IPS DF 19.7 (cell line): ENCODE measurements around the gene NSUN3.
"Not testable (repeated sequence)": the region's sequence is repeated elsewhere in the genome, so short reads cannot be mapped to it uniquely, and the experiment has no call there.

Experiments
- DNase-seq: peaks from one replicate; pipeline ENCODE4 v3.0.0-alpha.2; 2013; ENCODE audit warnings: low read depth, low spot score

Gene NSUN3

GRCh38 chr3:94062513-94063404, at the start of gene NSUN3, which contains the start of gene DHFR2:
NSUN3 (plus strand) TSS chr3:94063061; CDS start chr3:94063127, 66 bp downstream.
DHFR2 (minus strand) TSS chr3:94062916; CDS start chr3:94061511, 1,405 bp downstream.
- DNase-seq, result peak; percentile 98

DNA sequence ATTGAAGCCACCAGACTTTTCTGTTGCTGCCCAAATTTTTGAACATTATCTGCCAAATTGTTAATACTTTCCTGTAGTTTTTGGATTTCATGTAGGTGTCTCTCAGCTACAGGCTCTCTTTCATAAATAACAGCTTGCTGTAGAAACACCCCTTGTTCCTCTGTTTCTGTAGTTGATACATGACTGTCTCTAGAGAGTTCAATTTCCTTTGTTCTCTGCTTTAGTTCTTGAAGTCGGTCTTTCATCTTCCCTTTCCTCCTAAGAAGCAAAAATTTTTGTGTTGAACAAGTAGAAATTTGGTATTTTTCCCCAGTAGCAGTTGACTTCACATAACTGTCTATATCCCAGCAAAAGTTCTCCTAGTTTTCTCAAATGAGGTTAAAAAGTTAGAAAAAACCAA, 47.8 kb upstream of the NSUN3 start:
- no peak for DNase-seq

- no peak for DNase-seq
Observed at GRCh38 chr3:94019659-94020058, 43.2 kb upstream of the NSUN3 start.

- no peak for DNase-seq
Observed at GRCh38 chr3:94020293-94020692, 42.6 kb upstream of the NSUN3 start.

DNA sequence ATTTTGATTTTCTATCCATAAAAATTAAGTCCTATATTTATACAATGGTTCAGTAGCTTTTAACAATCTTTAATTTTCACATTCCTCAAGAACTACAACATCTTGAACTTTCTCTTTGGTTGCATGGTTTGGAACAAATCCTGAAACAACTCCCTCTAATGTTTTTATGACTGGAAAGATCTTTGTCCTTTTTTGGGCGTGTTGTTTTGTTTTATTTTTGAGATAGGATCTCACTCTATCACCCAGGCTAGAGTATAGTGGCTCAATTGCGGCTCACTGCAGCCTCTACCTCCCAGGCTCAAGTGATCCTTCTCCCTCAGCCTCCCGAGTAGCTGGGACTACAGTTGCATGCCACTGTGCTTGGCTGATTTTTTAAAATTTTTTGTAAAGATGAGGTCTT, 38.5 kb upstream of the NSUN3 start:
- no peak for DNase-seq

DNA sequence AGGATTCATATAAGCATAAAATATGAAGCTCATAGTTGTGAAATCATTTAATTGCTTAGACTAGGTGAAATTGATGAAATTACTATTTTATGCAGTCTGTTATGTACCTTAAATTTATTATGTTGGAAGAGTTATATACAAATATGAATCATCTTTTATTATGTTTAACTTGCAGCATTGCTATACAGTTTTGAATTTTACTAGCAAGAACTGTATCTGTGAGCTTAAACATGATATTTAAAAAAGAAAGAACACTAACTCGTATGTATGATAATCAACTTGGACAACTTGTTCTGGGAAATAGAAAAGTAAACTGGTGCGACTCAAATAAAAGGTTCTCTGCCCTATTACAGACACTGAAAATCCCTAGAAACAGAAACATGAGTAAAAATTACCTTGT, 36.2 kb upstream of the NSUN3 start:
- DNase-seq, result no peak

- no peak for DNase-seq
Observed at GRCh38 chr3:94028093-94028837, 34.6 kb upstream of the NSUN3 start, which contains the start of gene STX19. STX19 (minus strand) TSS chr3:94028597; CDS start chr3:94015269, 13,328 bp downstream.

- peak; percentile 28 for DNase-seq
Observed at GRCh38 chr3:94036909-94037507, 25.9 kb upstream of the NSUN3 start.

- DNase-seq, result no peak
Observed at GRCh38 chr3:94043285-94043684, 19.6 kb upstream of the NSUN3 start.

DNA sequence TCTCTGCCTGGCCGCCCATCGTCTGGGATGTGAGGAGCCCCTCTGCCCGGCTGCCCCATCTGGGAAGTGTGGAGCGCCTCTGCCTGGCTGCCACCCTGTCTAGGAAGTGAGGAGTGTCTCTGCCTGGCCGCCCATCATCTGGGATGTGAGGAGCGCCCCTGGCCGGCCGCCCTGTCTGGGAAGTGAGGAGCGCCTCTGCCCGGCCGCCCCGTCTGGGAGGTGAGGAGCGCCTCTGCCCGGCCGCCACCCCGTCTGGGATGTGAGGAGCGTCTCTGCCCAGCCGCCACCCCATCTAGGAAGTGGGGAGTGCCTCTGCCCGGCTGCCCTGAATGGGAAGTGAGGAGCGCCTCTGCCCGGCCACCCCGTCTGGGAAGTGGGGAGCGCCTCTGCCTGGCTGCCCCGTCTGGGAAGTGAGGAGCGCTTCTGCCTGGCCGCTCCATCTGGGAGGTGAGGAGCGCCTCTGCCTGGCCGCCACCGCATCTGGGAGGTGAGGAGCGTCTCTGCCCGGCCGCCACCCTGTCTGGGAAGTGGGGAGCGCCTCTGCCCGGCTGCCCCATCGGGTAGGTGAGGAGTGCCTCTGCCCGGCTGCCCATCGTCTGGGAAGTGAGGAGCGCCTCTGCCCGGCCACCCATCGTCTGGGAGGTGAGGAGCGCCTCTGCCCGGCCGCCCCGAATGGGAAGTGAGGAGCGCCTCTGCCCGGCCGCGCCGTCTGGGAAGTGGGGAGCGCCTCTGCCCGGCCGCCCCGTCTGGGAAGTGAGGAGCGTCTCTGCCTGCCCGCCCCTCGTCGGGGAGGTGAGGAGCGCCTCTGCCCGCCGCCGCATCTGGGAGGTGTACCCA, 18.5 kb upstream of the NSUN3 start:
- DNase-seq, result not testable (repeated sequence)

DNA sequence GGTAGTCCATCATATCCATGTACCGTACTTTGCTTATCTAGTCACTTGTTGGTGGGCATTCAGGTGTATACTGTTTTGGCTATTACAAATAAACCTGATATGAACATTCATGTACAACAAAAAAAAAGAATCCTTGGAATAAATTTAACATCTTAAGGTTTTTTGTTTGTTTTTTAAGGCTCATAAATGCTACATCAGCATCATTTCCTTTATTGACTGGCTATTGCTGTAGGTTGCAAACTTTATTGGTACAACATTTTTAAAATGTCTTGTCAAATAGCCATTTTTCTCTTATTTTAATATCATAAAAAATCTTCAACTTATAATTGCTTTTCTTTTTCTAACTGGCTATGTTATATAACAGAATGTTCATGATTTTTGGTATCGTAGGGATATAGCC, 16.3 kb upstream of the NSUN3 start:
- no peak for DNase-seq

- no peak for DNase-seq
Observed at GRCh38 chr3:94049267-94049666, 13.6 kb upstream of the NSUN3 start.

GRCh38 chr3:94050546-94050945, 12.3 kb upstream of the NSUN3 start:
- DNase-seq, result no peak

- DNase-seq, result no peak
Observed at GRCh38 chr3:94061297-94061696, 1.6 kb upstream of the NSUN3 start.

DNA sequence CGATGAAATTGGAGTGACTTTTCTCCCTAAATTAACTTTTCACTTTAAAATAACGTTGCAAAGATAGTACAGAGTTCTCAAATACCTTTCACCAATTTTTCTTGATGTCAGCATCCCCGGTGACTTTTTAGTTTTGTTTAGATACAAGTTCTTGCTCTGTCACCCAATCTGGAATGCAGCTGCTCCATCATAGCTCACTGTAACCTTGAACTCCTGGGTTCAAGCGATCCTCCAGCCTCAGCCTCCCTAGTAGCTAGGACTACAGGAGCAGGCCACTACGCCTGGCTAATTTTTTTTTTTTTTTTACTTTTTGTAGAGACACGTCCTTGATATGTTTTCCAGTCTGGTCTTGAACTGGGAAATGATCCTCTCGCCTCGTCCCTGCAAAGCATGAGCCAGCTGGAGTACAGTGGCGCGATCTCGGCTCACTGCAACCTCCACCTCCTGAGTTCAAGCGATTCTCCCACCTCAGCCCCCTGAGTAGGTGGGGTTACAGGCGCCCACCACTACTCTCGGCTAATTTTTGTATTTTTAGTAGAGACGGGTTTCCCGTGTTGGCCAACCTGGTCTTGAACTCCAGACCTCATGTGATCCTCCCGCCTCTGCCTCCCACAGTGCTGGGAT, 747 bp downstream of the NSUN3 start:
- DNase-seq, result no peak

DNA sequence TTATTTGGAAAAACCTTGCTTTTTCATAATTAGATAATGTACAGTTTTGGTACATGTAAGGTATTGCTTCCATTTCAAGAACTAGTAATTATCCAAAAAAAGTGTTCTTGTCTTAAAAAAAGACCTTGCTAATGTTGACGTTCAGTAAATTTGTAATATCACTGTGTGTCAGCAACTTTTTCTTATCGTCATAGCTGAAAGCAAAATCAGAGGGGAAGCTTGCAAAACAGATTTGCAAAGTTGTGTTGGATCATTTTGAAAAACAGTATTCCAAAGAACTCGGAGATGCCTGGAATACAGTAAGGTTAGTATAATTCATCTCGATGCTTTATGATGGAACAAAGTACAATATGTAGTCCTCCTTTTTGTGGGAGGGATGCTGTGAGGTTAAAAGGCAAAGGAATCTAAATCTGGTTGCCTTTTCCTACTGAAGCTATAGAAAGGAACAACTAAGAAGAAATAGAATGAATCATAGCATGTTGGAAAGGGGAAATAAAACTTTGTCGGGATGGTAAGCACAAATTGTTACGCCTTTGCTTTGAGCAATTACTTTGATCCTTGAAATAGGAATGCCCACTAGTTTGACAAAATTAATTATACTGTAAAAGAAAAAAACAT, 1.5 kb downstream of the NSUN3 start:
- DNase-seq, result no peak

- DNase-seq, result no peak
Observed at GRCh38 chr3:94065122-94065521, 2.3 kb downstream of the NSUN3 start.

DNA sequence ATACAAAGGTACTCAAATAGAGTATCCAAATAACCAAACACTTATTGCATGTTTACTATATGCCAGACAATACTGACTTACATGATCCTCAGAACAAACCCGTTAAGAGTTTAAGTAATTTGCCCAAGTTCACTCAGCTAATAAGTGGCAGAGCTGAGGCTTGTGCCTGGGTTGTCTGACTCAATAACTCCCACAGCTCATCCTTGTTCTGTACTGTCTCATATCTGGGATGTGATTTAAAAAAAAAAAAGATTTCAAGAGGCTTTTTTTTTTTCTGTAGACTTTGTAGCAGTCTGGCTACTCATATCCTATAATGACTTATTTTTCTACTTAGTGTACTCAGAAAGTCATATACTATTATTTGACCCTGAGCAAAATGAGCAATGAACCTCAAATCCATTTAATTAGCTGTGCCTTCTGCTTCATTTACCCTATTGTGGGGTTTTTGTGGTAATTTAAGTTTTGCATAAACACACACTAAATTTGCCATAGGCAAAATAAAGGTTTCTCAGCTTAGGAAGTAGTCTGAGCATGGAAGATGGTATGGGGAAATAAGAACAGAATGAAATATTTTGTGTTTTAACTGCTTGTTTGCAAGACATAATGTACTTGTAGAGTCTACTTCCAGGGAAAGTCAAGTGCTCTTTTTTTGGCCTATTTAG, 3.1 kb downstream of the NSUN3 start:
- no peak for DNase-seq
